ENCODE data around the gene POLR3B. TPM values are rescaled to one million over a fixed set of nuclear protein-coding genes. Genes with fewer than 3 reads are reported as not detected.

The POLR3B gene
- total and polyA plus RNA-seq, 2 of the 8 experiments (the other 6 are each of a cell fraction or from before 2014, with no cell fraction given): 5.0 to 13.2 TPM

DNA sequence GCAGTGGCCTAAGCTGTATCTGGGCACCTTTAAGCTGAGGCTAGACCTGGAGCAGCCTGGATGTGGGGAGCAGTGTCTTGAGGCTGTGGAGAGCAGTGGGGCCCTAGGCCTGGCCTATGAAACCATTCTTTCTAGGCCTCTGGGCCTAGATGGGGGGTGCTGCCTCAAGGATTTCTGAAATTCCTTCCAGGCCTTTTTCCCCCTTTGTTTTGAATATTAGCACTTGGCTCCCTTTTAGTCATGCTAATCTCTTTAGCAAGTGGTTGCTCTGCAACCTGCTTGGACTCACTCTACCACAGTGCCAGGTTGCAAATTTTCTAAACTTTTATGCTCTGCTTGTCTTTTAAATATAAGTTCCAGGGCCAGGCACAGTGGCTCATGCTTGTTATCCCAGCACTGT, 183.7 kb downstream of the POLR3B start:
- no peak overlapping the region for H3K18ac ChIP-seq (ENCODE audit: extremely low read depth, low read length)
- H2BK15ac ChIP-seq (ENCODE audit: low read length): no peak overlapping the region
- no peak overlapping the region for H4K5ac ChIP-seq (ENCODE audit: insufficient read length, low read depth, low read length)
- no peak overlapping the region for H2BK5ac ChIP-seq (ENCODE audit: low read depth, low read length)
- H3K79me2 ChIP-seq (ENCODE audit: control insufficient read depth in 1 of 2, insufficient read depth in 2 of 2, low read length in 2 of 2): no peaks in the 10 kb centered on the region
- TF ChIP-seq POU5F1 (IDR thresholded peaks at IDR 0.05; ENCODE audit: low read depth, low read length): no peak
- no peak for TF ChIP-seq HDAC6 (IDR thresholded peaks at IDR 0.05; ENCODE audit: low read depth, low read length)
- no peak for TF ChIP-seq POLR2A (IDR thresholded peaks at IDR 0.05; ENCODE audit: control extremely low read depth in 1 of 2, low read depth in 2 of 2, low read length in 2 of 2)
- no peak for TF ChIP-seq BCL11A (IDR thresholded peaks at IDR 0.05; ENCODE audit: low read depth in 2 of 2, low read length in 2 of 2)
- TF ChIP-seq JUN (IDR thresholded peaks at IDR 0.05; ENCODE audit: low read depth, low read length): no peak
- TF ChIP-seq SAP30 (IDR thresholded peaks at IDR 0.05; ENCODE audit: insufficient read depth, insufficient replicate concordance, low read length): no peak
- POLR2A ChIA-PET (ENCODE audit: partially characterized antibody): no interaction called here
- H4K8ac ChIP-seq (ENCODE audit: extremely low read depth, insufficient read depth, low read length): no peak overlapping the region
- CTCF ChIA-PET (ENCODE audit: partially characterized antibody): no interaction called here
- no peak overlapping the region for H3K27ac ChIP-seq (ENCODE audit: low read depth, low read length)
- H3K4me2 ChIP-seq (ENCODE audit: insufficient read depth in 1 of 2, low read depth in 2 of 2, low read length in 2 of 2): no peak overlapping the region
- no peak overlapping the region for H4K91ac ChIP-seq (replicated peaks; ENCODE audit: insufficient read length, low read length)
- no peak overlapping the region for H2BK120ac ChIP-seq (replicated peaks; ENCODE audit: low read depth, low read length)
- H3K14ac ChIP-seq (ENCODE audit: insufficient read length): no peak overlapping the region
- no peaks in the 10 kb centered on the region; a peak in 2 of 7 replicates for H3K4me1 ChIP-seq (replicated peaks in 1 of 4; ENCODE audit: control insufficient read depth in 3 of 4, insufficient read depth in 4 of 4, low read length in 3 of 4)
- no peaks in the 10 kb centered on the region for H3K27me3 ChIP-seq (replicated peaks in 1 of 4; ENCODE audit: control insufficient read depth in 3 of 4, extremely low read depth in 1 of 4, insufficient read depth in 3 of 4, low read length in 3 of 4)
- no peak overlapping the region for H3K4me3 ChIP-seq (ENCODE audit: extremely low read depth in 1 of 4, insufficient read depth in 2 of 4, low read depth in 3 of 4, low read length in 4 of 4)
- H3K23ac ChIP-seq (ENCODE audit: insufficient read length): no peak overlapping the region
- DNase-seq (ENCODE audit: low read depth in 1 of 2, low spot score in 2 of 2) (no peak), FAIRE-seq (no peak)
- no peak overlapping the region for H2AK5ac ChIP-seq (ENCODE audit: low read depth, low read length)
- no peak overlapping the region for H2BK20ac ChIP-seq (ENCODE audit: low read length)
- H2AFZ ChIP-seq (ENCODE audit: low read length): no peak overlapping the region
- H3K9ac ChIP-seq (replicated peaks in 1 of 4; ENCODE audit: extremely low read depth in 1 of 4, low read depth in 3 of 4, low read length in 3 of 4): no peak overlapping the region
- H3K56ac ChIP-seq (replicated peaks; ENCODE audit: insufficient read length, low read depth, low read length): no peak overlapping the region
- H3K36me3 ChIP-seq (ENCODE audit: control insufficient read depth in 2 of 4, insufficient read depth in 4 of 4, low read length in 3 of 4): no peaks in the 10 kb centered on the region
- H4K20me1 ChIP-seq (replicated peaks in 1 of 2; ENCODE audit: control insufficient read depth in 1 of 2, insufficient read depth in 2 of 2, low read length in 2 of 2): no peaks in the 10 kb centered on the region
- no peaks in the 10 kb centered on the region for H3K79me1 ChIP-seq (ENCODE audit: low read depth, low read length)
- H2BK12ac ChIP-seq (ENCODE audit: low read depth, low read length): no peak overlapping the region
- no peaks in the 10 kb centered on the region for H3K23me2 ChIP-seq (ENCODE audit: low read depth, low read length)
- H3K9me3 ChIP-seq (ENCODE audit: insufficient read depth in 2 of 2, low read depth in 1 of 2, low read length in 1 of 2): peaks cover 10 to 12% of the 10 kb centered on the region in 2 experiments
- no peak overlapping the region for H3K4ac ChIP-seq (replicated peaks; ENCODE audit: insufficient read length, low read depth, low read length)

All from H1 (cell line).